ENCODE measurements around the gene HBB.

The HBB gene

GRCh38 chr11:5269715-5270147 lies 42.9 kb upstream of the HBB start, which contains the start of gene HBE1:
Gene HBE1 (minus strand): TSS chr11:5269945. CDS start chr11:5269890, 55 bp downstream.
- Histone ChIP-seq H2AFZ (ENCODE audit: insufficient read depth, low read length, poor library complexity) (no peak within 1 kb of the TSS), H3K4ac (ENCODE audit: low read depth, low read length) (no peak within 1 kb of the TSS), H3K14ac (ENCODE audit: low read length) (no peak within 1 kb of the TSS), H3K9me3 (ENCODE audit: insufficient read depth, low read depth, low read length) (no peaks in the 10 kb centered on the region), H3K23ac (ENCODE audit: low read length) (no peak within 1 kb of the TSS), H3K4me2 (ENCODE audit: low read length) (no peak within 1 kb of the TSS), H3K4me3 (ENCODE audit: low read depth, low read length) (no peak within 1 kb of the TSS), H2AK5ac (ENCODE audit: low read length) (no peak within 1 kb of the TSS), H3K36me3 (ENCODE audit: control insufficient read depth in 1 of 2, insufficient read depth in 2 of 2, low read length in 2 of 2) (no peaks in the 10 kb centered on the region), H3K18ac (ENCODE audit: low read length) (no peak within 1 kb of the TSS), H3K4me1 (ENCODE audit: control insufficient read depth in 1 of 2, insufficient read depth in 2 of 2, low read length in 2 of 2) (no peaks in the 10 kb centered on the region), H2BK120ac (ENCODE audit: insufficient read depth, low read length, poor library complexity) (no peak within 1 kb of the TSS), H2BK12ac (ENCODE audit: low read length) (no peak within 1 kb of the TSS), H4K12ac (ENCODE audit: low read depth, low read length) (no peak within 1 kb of the TSS), H3K79me2 (ENCODE audit: control insufficient read depth, insufficient read depth, low read length, poor library complexity) (no peaks in the 10 kb centered on the region), H3K27me3 (ENCODE audit: insufficient read depth, low read length) (no peaks in the 10 kb centered on the region), H3K9ac (ENCODE audit: low read length) (no peak within 1 kb of the TSS), H2BK5ac (ENCODE audit: low read depth, low read length, poor library complexity) (no peak within 1 kb of the TSS), H3K27ac (ENCODE audit: low read depth, low read length) (no peak within 1 kb of the TSS), H4K8ac (ENCODE audit: low read depth, low read length) (no peak within 1 kb of the TSS), H4K91ac (ENCODE audit: low read depth, low read length) (no peak within 1 kb of the TSS), H3K79me1 (ENCODE audit: low read length) (no peaks in the 10 kb centered on the region)
- no CpG with 5 or more reads among the region's 4 CpGs for WGBS (ENCODE audit: extremely low coverage, insufficient coverage, insufficient read length)
- no peak for DNase-seq

- Histone ChIP-seq H3K79me1 (ENCODE audit: low read length) (no peaks in the 10 kb centered on the region), H3K4me2 (ENCODE audit: low read length) (no peak overlapping the region), H3K36me3 (ENCODE audit: control insufficient read depth in 1 of 2, insufficient read depth in 2 of 2, low read length in 2 of 2) (no peaks in the 10 kb centered on the region), H3K4ac (ENCODE audit: low read depth, low read length) (no peak overlapping the region), H3K4me1 (ENCODE audit: control insufficient read depth in 1 of 2, insufficient read depth in 2 of 2, low read length in 2 of 2) (no peaks in the 10 kb centered on the region), H3K27me3 (ENCODE audit: insufficient read depth, low read length) (no peaks in the 10 kb centered on the region), H3K14ac (ENCODE audit: low read length) (no peak overlapping the region), H3K23ac (ENCODE audit: low read length) (no peak overlapping the region), H4K91ac (ENCODE audit: low read depth, low read length) (no peak overlapping the region), H3K18ac (ENCODE audit: low read length) (no peak overlapping the region), H3K79me2 (ENCODE audit: control insufficient read depth, insufficient read depth, low read length, poor library complexity) (no peaks in the 10 kb centered on the region), H3K27ac (ENCODE audit: low read depth, low read length) (no peak overlapping the region), H2BK5ac (ENCODE audit: low read depth, low read length, poor library complexity) (no peak overlapping the region), H3K4me3 (ENCODE audit: low read depth, low read length) (no peak overlapping the region), H4K8ac (ENCODE audit: low read depth, low read length) (no peak overlapping the region), H2BK12ac (ENCODE audit: low read length) (no peak overlapping the region), H2BK120ac (ENCODE audit: insufficient read depth, low read length, poor library complexity) (no peak overlapping the region), H3K9ac (ENCODE audit: low read length) (no peak overlapping the region), H4K12ac (ENCODE audit: low read depth, low read length) (no peak overlapping the region), H3K9me3 (ENCODE audit: insufficient read depth, low read depth, low read length) (no peaks in the 10 kb centered on the region), H2AFZ (ENCODE audit: insufficient read depth, low read length, poor library complexity) (no peak overlapping the region), H2AK5ac (ENCODE audit: low read length) (no peak overlapping the region)
- no peak for DNase-seq
- no CpG with 5 or more reads among the region's 2 CpGs for WGBS (ENCODE audit: extremely low coverage, insufficient coverage, insufficient read length)
These were observed 40.2 kb upstream of the HBB start for GRCh38 chr11:5267033-5267563.

- Histone ChIP-seq H3K27ac (ENCODE audit: low read depth, low read length) (no peak overlapping the region), H2BK12ac (ENCODE audit: low read length) (no peak overlapping the region), H4K8ac (ENCODE audit: low read depth, low read length) (no peak overlapping the region), H2BK120ac (ENCODE audit: insufficient read depth, low read length, poor library complexity) (no peak overlapping the region), H3K79me1 (ENCODE audit: low read length) (no peaks in the 10 kb centered on the region), H3K36me3 (ENCODE audit: control insufficient read depth in 1 of 2, insufficient read depth in 2 of 2, low read length in 2 of 2) (no peaks in the 10 kb centered on the region), H3K9me3 (ENCODE audit: insufficient read depth, low read depth, low read length) (no peaks in the 10 kb centered on the region), H3K27me3 (ENCODE audit: insufficient read depth, low read length) (no peaks in the 10 kb centered on the region), H2AFZ (ENCODE audit: insufficient read depth, low read length, poor library complexity) (no peak overlapping the region), H3K4me2 (ENCODE audit: low read length) (no peak overlapping the region), H4K12ac (ENCODE audit: low read depth, low read length) (no peak overlapping the region), H3K79me2 (ENCODE audit: control insufficient read depth, insufficient read depth, low read length, poor library complexity) (no peaks in the 10 kb centered on the region), H3K4ac (ENCODE audit: low read depth, low read length) (no peak overlapping the region), H3K18ac (ENCODE audit: low read length) (no peak overlapping the region), H3K9ac (ENCODE audit: low read length) (no peak overlapping the region), H3K4me1 (ENCODE audit: control insufficient read depth in 1 of 2, insufficient read depth in 2 of 2, low read length in 2 of 2) (no peaks in the 10 kb centered on the region), H3K23ac (ENCODE audit: low read length) (no peak overlapping the region), H3K4me3 (ENCODE audit: low read depth, low read length) (no peak overlapping the region), H2AK5ac (ENCODE audit: low read length) (no peak overlapping the region), H2BK5ac (ENCODE audit: low read depth, low read length, poor library complexity) (no peak overlapping the region), H4K91ac (ENCODE audit: low read depth, low read length) (no peak overlapping the region), H3K14ac (ENCODE audit: low read length) (no peak overlapping the region)
- DNase-seq, result no peak
These were observed 39.7 kb upstream of the HBB start for GRCh38 chr11:5266609-5267008.

GRCh38 chr11:5265832-5266231 lies 39.0 kb upstream of the HBB start:
- WGBS (ENCODE audit: extremely low coverage, insufficient coverage, insufficient read length), result no CpG with 5 or more reads among the region's 2 CpGs

More at GRCh38 chr11:5265832-5266231, 39.0 kb upstream of the HBB start:
- Histone ChIP-seq H3K79me1 (ENCODE audit: low read length) (no peaks in the 10 kb centered on the region), H4K91ac (ENCODE audit: low read depth, low read length) (no peak overlapping the region), H3K79me2 (ENCODE audit: control insufficient read depth, insufficient read depth, low read length, poor library complexity) (no peaks in the 10 kb centered on the region), H4K12ac (ENCODE audit: low read depth, low read length) (no peak overlapping the region), H2BK120ac (ENCODE audit: insufficient read depth, low read length, poor library complexity) (no peak overlapping the region), H2BK12ac (ENCODE audit: low read length) (no peak overlapping the region), H3K18ac (ENCODE audit: low read length) (no peak overlapping the region), H3K4me3 (ENCODE audit: low read depth, low read length) (no peak overlapping the region), H3K14ac (ENCODE audit: low read length) (no peak overlapping the region), H3K4me2 (ENCODE audit: low read length) (no peak overlapping the region), H2BK5ac (ENCODE audit: low read depth, low read length, poor library complexity) (no peak overlapping the region), H3K4me1 (ENCODE audit: control insufficient read depth in 1 of 2, insufficient read depth in 2 of 2, low read length in 2 of 2) (no peaks in the 10 kb centered on the region), H3K9me3 (ENCODE audit: insufficient read depth, low read depth, low read length) (no peaks in the 10 kb centered on the region), H2AFZ (ENCODE audit: insufficient read depth, low read length, poor library complexity) (no peak overlapping the region), H3K27me3 (ENCODE audit: insufficient read depth, low read length) (no peaks in the 10 kb centered on the region), H3K36me3 (ENCODE audit: control insufficient read depth in 1 of 2, insufficient read depth in 2 of 2, low read length in 2 of 2) (no peaks in the 10 kb centered on the region), H2AK5ac (ENCODE audit: low read length) (no peak overlapping the region), H3K4ac (ENCODE audit: low read depth, low read length) (no peak overlapping the region), H3K9ac (ENCODE audit: low read length) (no peak overlapping the region), H3K27ac (ENCODE audit: low read depth, low read length) (no peak overlapping the region), H4K8ac (ENCODE audit: low read depth, low read length) (no peak overlapping the region), H3K23ac (ENCODE audit: low read length) (no peak overlapping the region)
- DNase-seq, result no peak

All from trophoblast cell (in vitro differentiated cells and primary cell).